Choroid plexus epithelial cell (primary cell): Measurements from ENCODE around the gene CERK.
"Not testable (repeated sequence)": the region's sequence is repeated elsewhere in the genome, so short reads cannot be mapped to it uniquely, and the experiment has no call there.

Experiments
- DNase-seq: peaks from one replicate; pipeline ENCODE4 v3.0.0-alpha.2; 2010; ENCODE audit warnings: low read depth
- H3K4me3 ChIP-seq: 2 replicates; pipeline ENCODE4 v1.5.1; 2011; ENCODE audit warnings: low read depth, mild to moderate bottlenecking, control low read depth, low read length, moderate library complexity
- TF ChIP-seq, protein P1 (sequence below): conservative IDR thresholded peaks from 2 replicates; pipeline ENCODE4 v1.5.1; 2011; ENCODE audit warnings: low read depth, mild to moderate bottlenecking, control low read depth, inconsistent platforms, low read length, moderate library complexity

The CERK gene

DNA sequence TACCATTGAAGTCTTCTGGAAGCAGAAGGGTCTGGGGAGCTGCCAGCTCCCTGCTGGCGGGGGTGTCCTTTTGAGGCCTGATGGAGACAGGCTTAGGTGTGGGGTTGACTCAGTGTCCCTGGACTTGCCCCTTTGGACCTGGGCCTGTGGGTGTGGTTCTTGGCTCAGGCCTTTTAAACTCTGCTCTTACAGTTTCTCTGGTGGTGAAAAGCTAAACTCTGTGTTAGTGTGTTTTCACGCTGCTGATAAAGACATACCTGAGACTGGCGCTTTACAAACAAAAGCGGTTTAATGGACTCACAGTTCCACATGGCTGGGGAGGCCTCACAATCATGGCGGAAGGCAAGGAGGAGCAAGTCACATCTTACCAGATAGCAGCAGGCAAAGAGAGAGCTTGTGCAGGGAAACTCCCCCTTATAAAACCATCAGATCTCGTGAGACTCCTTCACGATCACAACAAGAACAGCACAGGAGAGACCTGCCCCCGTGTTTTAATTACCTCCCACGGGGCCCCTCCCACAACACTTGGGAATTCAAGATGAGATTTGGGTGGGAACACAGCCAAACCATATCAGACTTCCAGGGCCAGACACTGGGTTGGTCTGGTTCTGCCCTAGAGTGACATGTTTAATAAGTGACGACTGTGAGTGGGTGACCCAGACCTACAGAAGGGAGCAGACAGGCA is 91.4 kb downstream of the CERK start:
- TF ChIP-seq, protein P1, sequence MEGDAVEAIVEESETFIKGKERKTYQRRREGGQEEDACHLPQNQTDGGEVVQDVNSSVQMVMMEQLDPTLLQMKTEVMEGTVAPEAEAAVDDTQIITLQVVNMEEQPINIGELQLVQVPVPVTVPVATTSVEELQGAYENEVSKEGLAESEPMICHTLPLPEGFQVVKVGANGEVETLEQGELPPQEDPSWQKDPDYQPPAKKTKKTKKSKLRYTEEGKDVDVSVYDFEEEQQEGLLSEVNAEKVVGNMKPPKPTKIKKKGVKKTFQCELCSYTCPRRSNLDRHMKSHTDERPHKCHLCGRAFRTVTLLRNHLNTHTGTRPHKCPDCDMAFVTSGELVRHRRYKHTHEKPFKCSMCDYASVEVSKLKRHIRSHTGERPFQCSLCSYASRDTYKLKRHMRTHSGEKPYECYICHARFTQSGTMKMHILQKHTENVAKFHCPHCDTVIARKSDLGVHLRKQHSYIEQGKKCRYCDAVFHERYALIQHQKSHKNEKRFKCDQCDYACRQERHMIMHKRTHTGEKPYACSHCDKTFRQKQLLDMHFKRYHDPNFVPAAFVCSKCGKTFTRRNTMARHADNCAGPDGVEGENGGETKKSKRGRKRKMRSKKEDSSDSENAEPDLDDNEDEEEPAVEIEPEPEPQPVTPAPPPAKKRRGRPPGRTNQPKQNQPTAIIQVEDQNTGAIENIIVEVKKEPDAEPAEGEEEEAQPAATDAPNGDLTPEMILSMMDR: no peak
- no peak for DNase-seq
- H3K4me3 ChIP-seq: no peak overlapping the region

DNA sequence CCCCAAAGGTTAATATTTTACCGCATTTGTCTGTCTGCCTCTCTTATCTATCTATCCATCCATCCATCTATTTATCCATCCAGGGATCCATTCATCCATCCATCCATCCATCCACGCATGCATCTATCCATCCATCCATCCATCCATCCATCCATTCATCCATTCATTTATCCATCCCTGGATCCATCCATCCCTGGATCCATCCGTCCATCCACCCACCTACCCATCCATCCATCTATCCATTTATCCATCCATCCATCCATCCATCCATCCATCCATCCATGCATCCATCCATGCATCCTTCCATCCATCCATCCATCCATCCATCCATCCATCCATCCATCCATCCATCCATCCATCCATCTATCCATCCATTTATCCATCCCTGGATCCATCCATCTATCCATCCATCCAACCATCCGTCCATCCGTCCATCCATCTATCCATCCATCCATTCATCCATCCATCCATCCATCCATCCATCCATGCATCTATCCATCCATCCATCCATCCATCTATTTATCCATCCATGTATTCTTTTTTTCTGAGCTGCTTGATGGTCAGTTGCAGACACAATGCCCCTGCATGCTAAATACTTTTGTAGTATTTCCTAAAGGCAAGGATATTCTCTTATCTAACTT is 95.1 kb downstream of the CERK start:
- not testable (repeated sequence) for H3K4me3 ChIP-seq, DNase-seq

DNA sequence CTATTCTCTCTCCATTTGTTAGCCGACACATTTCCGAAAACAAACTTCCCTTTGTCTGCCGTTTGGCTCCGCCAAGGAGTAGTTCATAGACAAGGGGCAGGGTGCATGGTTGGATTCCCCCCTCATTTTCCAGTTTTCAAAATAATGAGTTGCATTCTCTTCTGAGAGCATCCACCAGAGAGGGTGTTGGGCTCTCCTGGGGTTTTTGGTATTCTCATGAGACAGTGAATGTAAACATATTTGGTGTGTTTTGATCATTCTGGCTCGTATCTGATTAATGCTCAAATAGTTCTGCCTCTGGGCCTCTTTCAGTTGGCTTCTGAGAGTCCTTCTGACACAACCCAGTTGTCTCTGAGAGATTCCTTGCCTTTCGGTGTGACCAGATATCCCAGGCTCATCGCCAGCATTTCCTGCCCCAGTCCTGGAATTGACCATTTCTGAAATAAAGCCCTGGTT is 96.2 kb downstream of the CERK start:
- DNase-seq: peak; percentile 19
- H3K4me3 ChIP-seq: no peak overlapping the region
- TF ChIP-seq, protein P1: no peak

DNA sequence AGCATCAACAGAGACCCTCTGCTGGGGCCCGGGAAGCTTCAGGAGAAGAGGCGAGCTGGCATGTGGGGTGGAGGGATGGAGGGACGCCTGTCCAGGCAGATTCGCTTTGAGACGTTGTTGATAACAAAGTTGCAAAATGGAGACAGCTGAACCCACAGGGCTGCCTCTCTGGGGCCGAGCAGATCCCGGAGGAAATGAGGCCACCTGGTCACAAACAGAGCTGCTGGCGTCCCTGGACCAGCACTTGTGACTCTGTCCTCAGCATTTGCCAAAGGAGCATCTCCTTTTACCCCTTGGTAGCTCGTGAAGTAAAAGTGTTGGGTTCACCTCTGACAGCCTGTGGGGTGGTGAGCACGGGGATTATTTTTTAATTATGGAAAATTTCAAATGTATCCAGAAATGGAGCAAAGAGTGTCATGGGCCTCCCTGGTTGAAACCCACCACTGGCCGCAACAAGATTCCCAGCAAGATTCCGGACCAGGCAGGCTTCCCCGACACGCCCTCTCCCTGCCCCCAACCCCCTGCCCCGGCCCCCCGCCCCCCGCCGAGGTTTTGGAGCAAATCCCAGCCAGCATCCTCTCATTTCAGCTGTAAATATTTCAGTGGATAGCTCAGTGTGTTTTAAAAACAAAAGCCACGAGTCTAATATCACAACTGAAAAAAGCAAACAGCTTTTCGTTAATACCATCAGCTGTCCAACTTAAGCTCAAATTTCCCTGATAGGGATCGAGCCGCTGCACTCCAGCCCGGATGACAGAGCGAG is 97.6 kb downstream of the CERK start:
- no peak overlapping the region for H3K4me3 ChIP-seq
- DNase-seq: peak; percentile 31
- TF ChIP-seq, protein P1: no peak

DNA sequence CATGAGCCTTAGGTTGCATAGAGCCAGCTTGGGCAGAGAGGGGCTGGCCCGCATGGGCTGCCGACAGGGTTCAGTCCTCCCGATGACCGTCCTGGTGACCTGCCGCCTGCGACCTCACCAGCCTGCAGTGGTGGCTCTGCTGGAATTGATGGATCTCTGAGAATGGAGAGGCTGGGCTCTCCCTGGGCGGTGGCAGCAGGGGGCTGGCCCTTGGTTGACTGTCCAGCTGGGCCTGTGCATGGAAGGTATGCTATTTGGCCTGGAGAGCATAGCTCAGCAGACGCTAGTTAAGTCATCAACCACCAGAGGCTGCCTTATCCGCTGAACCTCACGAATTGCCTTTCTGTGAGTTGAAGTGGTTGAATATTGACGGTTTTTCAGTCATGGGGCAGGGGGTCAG is 98.2 kb downstream of the CERK start:
- no peak overlapping the region for H3K4me3 ChIP-seq
- DNase-seq: peak; percentile 51
- TF ChIP-seq, protein P1: peak; percentile 30

DNA sequence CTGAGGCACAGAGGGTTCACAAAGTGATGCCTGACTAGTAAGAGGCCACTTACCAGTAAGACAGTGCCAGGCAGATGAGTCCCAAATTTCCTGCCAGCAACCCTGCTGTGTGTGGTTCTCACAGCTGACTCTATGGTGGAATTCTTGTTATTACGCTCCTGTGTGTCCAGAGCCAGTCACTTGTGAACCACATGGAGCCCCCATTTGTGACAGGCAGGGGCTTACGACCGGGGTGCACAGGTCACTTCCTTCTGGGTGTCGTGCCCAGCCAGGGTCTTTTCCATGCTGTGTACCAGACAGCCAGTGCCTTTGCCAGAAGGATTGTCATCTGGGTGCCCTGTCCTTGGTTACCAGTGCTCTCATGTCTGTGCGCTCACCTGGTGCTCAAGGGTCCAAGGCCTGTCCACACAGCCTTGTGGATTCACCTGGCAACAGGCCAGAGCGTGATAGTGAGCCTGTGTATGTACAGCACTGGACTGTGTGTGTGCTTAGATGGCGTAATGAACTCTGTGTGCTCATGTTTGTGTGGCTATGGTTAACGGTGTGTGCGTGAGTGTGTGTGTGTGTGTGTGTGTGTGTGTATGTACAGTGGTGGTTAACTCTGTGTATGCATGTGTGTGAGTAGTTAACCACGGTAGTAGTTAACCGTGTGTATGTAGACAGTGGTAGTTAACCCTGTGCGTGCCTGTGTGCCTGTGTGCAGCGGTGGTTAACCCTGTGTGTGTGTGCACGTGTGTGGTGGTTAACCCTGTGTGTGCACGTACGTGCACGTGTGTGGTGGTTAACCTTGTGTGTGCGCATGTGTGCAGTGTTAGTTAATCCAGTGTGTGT is 99.2 kb downstream of the CERK start:
- DNase-seq: peak; percentile 78
- H3K4me3 ChIP-seq: no peak overlapping the region
- TF ChIP-seq, protein P1: no peak
